Hindlimb muscle (tissue), 1 donor: Measurements from ENCODE around the gene FOXN3. TPM values are rescaled to one million over a fixed set of nuclear protein-coding genes. Genes with fewer than 3 reads are reported as not detected.
A peak's percentile ranks its signal among the peaks of the same experiment; 100 is the strongest.

Source experiments
- DNase-seq: peaks from one replicate; pipeline ENCODE4 v3.0.0-alpha.2; 2013
- polyA plus RNA-seq: library from polyadenylated mRNA; unstranded; fragments of 120-200 nt; gene quantifications from one replicate; pipeline ENCODE4 v1.2.1, GENCODE V29; 2013; ENCODE audit not compliant: insufficient read length

FOXN3 gene
- polyA plus RNA-seq, 1 donor = 67.6 TPM

GRCh38 chr14:89359477-89360222 is 57.4 kb downstream of the FOXN3 start:
- no peak for DNase-seq

- no peak for DNase-seq
Observed at GRCh38 chr14:89357655-89358297, 59.3 kb downstream of the FOXN3 start.

GRCh38 chr14:89356927-89357326 is 60.1 kb downstream of the FOXN3 start:
- no peak for DNase-seq

DNA sequence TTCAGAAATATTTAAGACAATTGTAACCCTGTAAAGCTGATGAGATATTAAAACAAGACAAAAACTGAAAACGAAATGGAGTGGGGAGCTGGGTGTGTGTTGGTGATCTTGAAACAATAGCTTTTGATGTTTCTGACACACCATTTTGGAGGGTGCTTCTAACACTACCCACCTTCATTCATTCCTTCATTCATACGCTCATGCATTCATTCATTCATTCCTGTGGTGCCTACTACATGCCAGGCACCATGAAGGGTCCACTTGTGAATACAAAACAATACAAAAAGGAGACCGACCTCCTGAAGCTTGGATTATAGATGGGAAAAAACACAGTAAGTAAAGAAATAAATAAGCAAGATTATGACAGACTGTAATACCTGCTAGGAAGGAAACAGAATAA is 60.5 kb downstream of the FOXN3 start:
- DNase-seq = no peak

- DNase-seq = no peak
Observed at GRCh38 chr14:89353766-89354113, 63.3 kb downstream of the FOXN3 start.

GRCh38 chr14:89352976-89353765 is 63.9 kb downstream of the FOXN3 start:
- DNase-seq = no peak

- DNase-seq = peak; percentile 59
Observed at GRCh38 chr14:89351516-89352404, 65.3 kb downstream of the FOXN3 start.

DNA sequence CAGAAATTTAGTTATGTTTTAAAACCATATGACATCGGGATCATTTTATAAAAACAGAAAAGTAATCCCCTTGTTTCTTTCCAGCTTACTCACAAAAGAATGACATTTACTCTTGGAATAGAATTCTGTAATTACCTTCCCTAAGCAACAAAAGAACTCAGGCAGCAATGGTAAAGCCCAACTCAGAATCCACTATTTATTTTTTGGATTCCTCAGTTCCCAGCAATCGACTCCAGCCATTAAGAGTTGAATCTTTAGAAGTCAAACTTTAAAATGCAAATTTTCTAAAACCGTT is 65.9 kb downstream of the FOXN3 start:
- DNase-seq = no peak

GRCh38 chr14:89350152-89350551 is 66.9 kb downstream of the FOXN3 start:
- DNase-seq = no peak

- peak; percentile 81 for DNase-seq
Observed at GRCh38 chr14:89349171-89350008, 67.6 kb downstream of the FOXN3 start.

DNA sequence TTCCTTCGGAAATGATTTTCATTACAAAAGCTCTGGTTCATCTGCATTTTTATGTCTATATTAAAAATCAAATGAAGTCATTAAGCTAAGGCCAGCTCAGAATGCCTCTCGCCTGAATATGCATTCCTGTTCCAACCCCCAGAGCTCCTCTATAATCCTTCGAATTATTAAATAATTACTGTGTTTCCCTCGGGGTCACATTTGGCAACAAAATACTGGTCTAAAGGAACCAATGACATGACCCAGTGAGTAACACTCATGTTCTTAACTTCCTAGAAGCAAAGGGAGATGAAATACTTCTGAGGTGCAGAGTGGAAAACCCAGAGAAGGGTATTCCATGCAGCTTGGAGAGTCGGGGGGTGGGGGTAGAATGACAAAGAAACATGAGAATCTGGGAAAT is 68.3 kb downstream of the FOXN3 start:
- DNase-seq = no peak

DNA sequence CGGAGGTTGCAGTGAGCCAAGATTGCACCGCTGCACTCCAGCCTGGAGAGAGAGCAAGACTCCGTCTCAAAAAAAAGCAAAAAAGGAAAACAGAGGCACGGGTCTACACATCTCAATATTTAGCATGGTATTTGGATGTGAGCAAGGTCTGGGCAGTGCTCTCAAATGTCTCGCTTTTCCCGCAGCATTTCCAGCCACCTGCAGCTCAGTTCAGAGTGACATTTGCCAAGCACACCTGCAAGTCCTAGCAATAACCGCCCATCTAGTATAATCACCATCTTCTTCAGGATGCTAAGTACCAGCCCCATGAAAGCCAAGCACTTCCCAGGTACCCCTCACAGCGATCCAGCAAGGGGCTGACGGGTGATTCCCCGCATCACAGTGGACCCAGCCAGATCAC is 69.1 kb downstream of the FOXN3 start:
- no peak for DNase-seq

DNA sequence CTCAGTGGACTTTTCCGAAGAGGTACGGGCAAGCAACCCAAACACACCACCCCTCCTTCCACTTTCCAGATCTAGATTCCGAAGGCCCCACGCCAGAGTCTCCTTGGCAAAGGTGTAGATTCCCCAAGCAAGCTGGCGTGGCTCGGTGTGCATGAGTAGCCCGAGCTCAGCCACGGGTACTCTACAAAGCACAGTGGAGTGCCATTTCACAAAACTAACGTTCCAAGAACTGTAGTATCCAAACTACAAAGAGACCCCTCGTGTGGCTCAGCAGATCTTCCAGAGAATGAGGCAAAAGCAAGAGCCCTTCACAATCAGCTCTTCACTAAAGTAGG is 72.1 kb downstream of the FOXN3 start:
- no peak for DNase-seq

- DNase-seq = no peak
Observed at GRCh38 chr14:89343356-89343755, 73.7 kb downstream of the FOXN3 start.

GRCh38 chr14:89342049-89342448 is 75.0 kb downstream of the FOXN3 start:
- no peak for DNase-seq

DNA sequence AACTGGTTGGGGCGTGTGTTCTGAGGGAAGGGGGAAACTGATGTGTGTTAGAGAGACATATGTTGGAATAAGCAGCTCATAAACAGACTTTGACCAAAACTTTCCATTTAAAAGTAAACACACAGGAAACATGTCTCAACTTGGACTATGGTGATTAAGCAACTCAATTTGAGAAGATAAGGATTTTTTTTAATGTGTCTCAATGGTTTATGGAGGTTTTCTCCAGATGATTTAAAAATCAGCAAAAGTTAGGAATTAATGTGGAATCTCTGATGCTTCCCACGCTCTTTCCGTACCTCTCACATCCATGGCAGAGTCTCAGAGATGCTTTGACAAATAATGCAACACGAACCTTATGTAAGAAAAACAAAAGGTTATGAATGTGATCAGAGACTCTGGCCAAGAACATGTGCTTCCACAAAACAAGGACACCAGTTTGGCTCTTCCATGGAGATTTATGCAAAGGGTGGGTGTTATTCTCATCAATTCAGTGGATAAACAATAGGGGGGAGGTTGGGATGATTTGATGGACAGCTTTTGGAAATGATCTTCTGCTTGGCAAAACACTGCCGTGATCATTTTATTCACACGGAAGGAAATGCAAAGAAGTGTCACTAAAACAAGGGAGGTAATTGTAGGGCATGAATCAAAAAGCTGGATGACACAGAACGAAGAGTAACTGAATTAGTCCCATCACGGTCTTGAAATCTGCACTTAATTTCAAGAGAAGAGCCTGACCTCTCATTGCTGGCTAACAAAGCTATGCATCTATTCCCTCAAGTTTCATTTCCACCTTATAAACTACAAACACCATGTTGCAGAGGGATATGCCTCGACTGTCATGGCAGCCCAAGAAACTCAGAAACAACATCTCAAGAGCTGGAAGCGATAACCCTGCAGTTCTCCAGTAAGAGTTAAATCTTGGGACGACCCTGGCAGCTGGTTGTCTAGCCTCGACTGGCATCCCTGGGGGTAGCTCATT is 76.5 kb downstream of the FOXN3 start:
- peak; percentile 45 for DNase-seq

DNA sequence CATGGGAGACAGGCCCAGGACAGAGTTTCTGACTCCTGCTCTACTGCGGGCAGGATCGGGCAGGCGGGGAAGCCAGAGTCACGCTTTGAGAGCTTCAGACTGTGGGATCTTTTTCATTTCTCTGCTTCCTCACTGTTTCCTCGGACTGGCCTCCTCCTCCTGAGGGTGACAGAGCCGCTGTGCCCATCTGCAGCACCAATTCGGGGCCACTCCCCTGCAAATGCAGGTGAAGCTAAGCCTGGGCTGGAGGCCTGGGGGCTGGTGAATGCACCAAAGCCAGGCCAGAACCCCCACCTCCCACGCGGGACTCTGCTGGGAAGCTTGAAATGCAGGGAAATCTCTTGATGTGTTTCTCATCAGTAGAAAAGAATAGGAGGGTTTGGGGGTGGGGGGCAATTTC is 77.5 kb downstream of the FOXN3 start:
- DNase-seq = no peak

GRCh38 chr14:89339158-89339557 is 77.9 kb downstream of the FOXN3 start:
- DNase-seq = no peak

- no peak for DNase-seq
Observed at GRCh38 chr14:89336338-89336737, 80.7 kb downstream of the FOXN3 start.

DNA sequence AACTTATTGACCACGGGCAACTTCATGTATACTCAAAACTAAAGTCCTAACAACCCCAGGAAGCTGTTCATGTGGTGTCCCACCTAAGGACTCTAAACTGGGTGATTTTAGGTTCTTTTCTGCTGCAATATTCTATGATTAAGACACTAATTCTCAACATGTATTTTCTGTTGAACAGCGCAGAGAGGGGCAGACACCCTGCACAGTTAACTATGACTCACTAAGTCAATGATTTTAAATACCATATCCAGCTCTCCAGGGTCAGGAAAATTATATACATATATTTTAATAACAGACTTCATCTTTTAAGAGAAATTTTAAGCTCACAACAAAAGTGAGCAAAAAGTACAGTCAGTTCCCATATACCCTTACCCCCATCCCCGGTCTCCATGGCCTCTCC is 85.0 kb downstream of the FOXN3 start:
- no peak for DNase-seq

GRCh38 chr14:89331398-89331797 is 85.6 kb downstream of the FOXN3 start:
- DNase-seq = no peak
